Prostate gland (tissue), 2 donors: ENCODE results near the gene ATF6. TPM values are rescaled to one million over a fixed set of nuclear protein-coding genes. Genes with fewer than 3 reads are reported as not detected.
A peak's percentile ranks its signal among the peaks of the same experiment; 100 is the strongest.

ENCODE experiments used
- DNase-seq: peaks from one replicate; pipeline ENCODE4 v3.0.0-alpha.2; 2019; ENCODE audit warnings: low spot score
- H3K27ac ChIP-seq, 2 donors: fragments of 200-600 bp; sonication (generic); 2 replicates each; pipeline ENCODE4 v1.5.1; 2017 to 2019
- H3K27me3 ChIP-seq: fragments of 200-600 bp; sonication (generic); replicated peaks from 2 replicates; pipeline ENCODE4 v1.5.1; 2019; ENCODE audit not compliant: insufficient read depth
- H3K36me3 ChIP-seq, 2 donors: fragments of 200-600 bp; sonication (generic); 1 replicate in 1 of 2; 2 replicates in 1 of 2; pipeline versions ENCODE4 v1.5.1 to v1.8.1; 2017 to 2019
- H3K4me1 ChIP-seq: fragments of 200-600 bp; sonication (generic); replicated peaks from 2 replicates; pipeline ENCODE4 v1.5.1; 2019
- H3K4me3 ChIP-seq, 2 donors: fragments of 200-600 bp; sonication (generic); 2 replicates each; pipeline ENCODE4 v1.5.1; 2017 to 2019
- H3K9me3 ChIP-seq: fragments of 200-600 bp; sonication (generic); 2 replicates; pipeline ENCODE4 v1.5.1; 2017
- POLR2A ChIP-seq: fragments of 450-650 bp; IDR thresholded peaks from one replicate; pipeline ENCODE4 v1.6.1; 2016; ENCODE audit warnings: antibody characterized with exemption, mild to moderate bottlenecking
- POLR2AphosphoS5 ChIP-seq: sonication (generic); formaldehyde crosslinking; IDR thresholded peaks from one replicate; pipeline ENCODE4 v1.6.1; 2017; ENCODE audit warnings: antibody characterized with exemption
- WGBS: methylation state at CpG from one replicate; pipeline ENCODE4 v1.1.5; 2018; 5-methylcytosine and 5-hydroxymethylcytosine counted together
- intact Hi-C: fragments of 100-400 bp; cut with DNase I; formaldehyde crosslinking; loops from one replicate; pipeline ENCODE4 v1.14.2; 2022
- total RNA-seq, 2 donors: library from RNA; depleted of rRNA; stranded (reverse); fragments of >200 nt; gene quantifications; one replicate each; pipeline ENCODE4 v1.1.0, GENCODE V29; 2016
- TF ChIP-seq, protein P1 (sequence below), 4 experiments: fragments of 200-600 bp in 2 of 4; fragments of 450-650 bp in 2 of 4; sonication (generic) in 2 of 4; IDR thresholded peaks; 1 replicate in 3 of 4; 2 replicates in 1 of 4; pipeline ENCODE4 v1.5.1; 2016 to 2019; ENCODE audit warnings: antibody characterized with exemption in 4 of 4, mild to moderate bottlenecking in 2 of 4, moderate library complexity in 2 of 4

The ATF6 gene
- total RNA-seq, 2 donors from 2014 or later = 34.6 to 38.9 TPM

DNA sequence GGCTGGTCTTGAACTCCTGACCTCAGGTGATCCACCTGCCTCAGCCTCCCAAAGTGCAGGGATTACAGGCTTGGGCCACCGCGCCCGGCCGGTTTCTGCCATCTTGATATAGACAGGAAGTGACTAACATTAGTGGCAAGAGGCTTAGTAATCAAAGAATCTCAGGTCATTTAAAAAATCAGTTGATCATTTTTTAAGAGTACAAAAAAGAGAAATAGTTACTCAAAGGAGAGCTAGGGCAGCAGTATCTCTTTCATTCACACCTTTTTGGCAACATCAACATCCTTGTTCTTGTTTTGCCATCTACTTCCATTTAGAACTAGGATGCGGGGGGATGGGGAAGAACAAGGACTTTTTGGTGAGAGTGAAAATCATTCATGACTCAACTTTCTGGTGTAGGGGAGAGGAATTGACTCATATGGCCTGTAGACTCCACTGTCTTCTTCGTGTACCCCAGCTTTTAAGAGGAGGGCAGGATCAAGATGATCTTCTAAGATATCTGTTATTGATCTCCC, 36.0 kb upstream of the ATF6 start:
- intact Hi-C loops = no loop called here
- no peak for DNase-seq

DNA sequence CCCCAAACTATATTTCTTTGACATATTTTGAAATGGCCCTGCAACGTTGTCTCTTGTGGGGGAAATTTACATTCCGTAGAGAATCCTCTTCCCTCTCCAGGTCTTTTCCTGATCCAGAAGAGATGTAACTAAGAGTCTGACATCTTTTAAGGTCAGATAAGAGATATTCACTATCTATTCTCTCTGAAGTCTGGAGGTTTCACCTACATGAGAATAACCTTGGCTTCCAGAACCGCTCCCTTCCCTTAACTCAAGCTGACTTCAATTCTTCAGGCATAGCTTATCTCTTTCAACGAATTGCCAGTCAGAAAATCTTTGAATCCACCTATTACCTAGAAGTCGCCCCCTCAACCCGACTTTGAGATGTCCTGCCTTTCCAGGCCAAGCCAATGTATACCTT, 34.9 kb upstream of the ATF6 start:
- no peak overlapping the region for H3K4me3 ChIP-seq

More for the DNA sequence above, 36.0 kb upstream of the ATF6 start:
- Histone ChIP-seq H3K9me3 (no peaks in the 10 kb centered on the region), H3K27ac (no peak overlapping the region), H3K4me3 (no peak overlapping the region), H3K27me3 (no peaks in the 10 kb centered on the region), H3K36me3 (no peaks in the 10 kb centered on the region), H3K4me1 (no peaks in the 10 kb centered on the region)
- WGBS = 69% methylated on average over 6 of the region's 6 CpGs
- TF ChIP-seq POLR2AphosphoS5 (no peak), POLR2A (no peak)
- TF ChIP-seq, protein P1, sequence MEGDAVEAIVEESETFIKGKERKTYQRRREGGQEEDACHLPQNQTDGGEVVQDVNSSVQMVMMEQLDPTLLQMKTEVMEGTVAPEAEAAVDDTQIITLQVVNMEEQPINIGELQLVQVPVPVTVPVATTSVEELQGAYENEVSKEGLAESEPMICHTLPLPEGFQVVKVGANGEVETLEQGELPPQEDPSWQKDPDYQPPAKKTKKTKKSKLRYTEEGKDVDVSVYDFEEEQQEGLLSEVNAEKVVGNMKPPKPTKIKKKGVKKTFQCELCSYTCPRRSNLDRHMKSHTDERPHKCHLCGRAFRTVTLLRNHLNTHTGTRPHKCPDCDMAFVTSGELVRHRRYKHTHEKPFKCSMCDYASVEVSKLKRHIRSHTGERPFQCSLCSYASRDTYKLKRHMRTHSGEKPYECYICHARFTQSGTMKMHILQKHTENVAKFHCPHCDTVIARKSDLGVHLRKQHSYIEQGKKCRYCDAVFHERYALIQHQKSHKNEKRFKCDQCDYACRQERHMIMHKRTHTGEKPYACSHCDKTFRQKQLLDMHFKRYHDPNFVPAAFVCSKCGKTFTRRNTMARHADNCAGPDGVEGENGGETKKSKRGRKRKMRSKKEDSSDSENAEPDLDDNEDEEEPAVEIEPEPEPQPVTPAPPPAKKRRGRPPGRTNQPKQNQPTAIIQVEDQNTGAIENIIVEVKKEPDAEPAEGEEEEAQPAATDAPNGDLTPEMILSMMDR (IDR thresholded peaks at IDR 0.05) = no peak

DNA sequence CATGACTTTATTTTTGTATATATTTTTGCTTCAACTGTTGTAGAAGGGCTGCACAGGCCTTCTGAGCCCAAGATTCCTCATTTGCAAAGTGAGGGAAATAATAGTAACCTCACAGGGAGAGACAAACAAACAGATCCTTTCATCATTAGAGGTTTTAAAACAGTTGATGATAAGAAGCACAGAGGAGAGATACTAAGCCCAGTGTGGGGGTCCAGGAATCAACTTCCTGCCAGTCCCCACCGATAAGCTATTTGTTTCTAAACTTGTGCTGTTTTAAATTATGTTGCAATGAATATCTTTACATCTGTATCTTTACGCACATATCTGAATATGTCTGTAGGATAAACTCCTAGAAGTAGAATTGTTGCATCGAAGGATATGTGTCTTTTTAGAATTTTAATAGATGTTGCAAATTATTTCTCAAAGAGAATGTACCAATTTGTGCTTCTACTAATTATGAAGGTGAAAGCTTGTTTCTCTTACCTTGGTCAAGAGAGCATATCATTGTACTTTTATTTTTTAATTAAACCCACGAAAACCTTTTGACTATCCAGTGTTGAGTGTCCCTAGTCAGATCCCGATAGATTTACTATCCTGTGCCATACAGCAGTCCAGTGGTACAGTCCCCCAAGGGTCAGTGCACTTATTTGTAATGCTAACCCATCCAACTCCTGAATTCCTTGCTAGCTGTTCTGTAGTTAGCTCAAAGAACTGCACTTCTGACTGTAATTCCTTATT, 34.0 kb upstream of the ATF6 start:
- H3K27me3 ChIP-seq = no peaks in the 10 kb centered on the region
- no peak overlapping the region for H3K4me3 ChIP-seq
- no peaks in the 10 kb centered on the region for H3K9me3 ChIP-seq
- TF ChIP-seq, protein P1 (IDR thresholded peaks at IDR 0.05) = no peak
- TF ChIP-seq POLR2AphosphoS5 (no peak), POLR2A (no peak)
- no peaks in the 10 kb centered on the region for H3K36me3 ChIP-seq
- no peak overlapping the region for H3K27ac ChIP-seq
- H3K4me1 ChIP-seq = no peaks in the 10 kb centered on the region
- 77% methylated on average over 5 of the region's 5 CpGs for WGBS
- intact Hi-C loops = no loop called here
- no peak for DNase-seq

More for the DNA sequence above, 34.9 kb upstream of the ATF6 start:
- Histone ChIP-seq H3K4me1 (no peaks in the 10 kb centered on the region), H3K27ac (no peak overlapping the region), H3K27me3 (no peaks in the 10 kb centered on the region), H3K9me3 (no peaks in the 10 kb centered on the region), H3K36me3 (no peaks in the 10 kb centered on the region)
- TF ChIP-seq, protein P1 (IDR thresholded peaks at IDR 0.05) = no peak
- TF ChIP-seq POLR2AphosphoS5 = no peak
- no peak for TF ChIP-seq POLR2A
- WGBS = 75% methylated on average over 6 of the region's 6 CpGs
- intact Hi-C loops = no loop called here
- no peak for DNase-seq

DNA sequence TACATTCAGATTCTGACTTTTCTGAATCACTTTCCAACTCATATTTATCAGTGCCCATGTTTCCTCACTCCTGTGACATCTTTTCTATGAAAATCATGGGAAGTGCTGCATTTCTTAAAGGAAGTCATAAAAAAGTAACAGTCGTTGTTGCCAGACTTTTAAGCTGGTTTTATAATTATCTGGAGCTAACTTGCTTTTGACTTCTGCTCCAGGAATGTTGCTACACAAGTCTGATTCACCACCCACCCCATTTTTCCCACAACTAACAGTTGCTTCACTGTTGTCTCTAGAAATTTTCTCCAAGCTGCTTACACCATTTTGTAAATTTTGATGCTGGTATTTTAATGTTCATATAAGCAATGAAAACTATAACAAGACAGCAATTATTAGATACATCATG, 32.6 kb upstream of the ATF6 start:
- H3K36me3 ChIP-seq = no peaks in the 10 kb centered on the region
- 3% methylated on average over 1 of the region's 1 CpG for WGBS
- H3K4me1 ChIP-seq = no peaks in the 10 kb centered on the region
- H3K4me3 ChIP-seq = no peak overlapping the region
- no peak for DNase-seq
- intact Hi-C loops = no loop called here
- H3K9me3 ChIP-seq = no peaks in the 10 kb centered on the region
- peak; percentile 26 for TF ChIP-seq POLR2AphosphoS5
- no peak for TF ChIP-seq POLR2A
- TF ChIP-seq, protein P1 (IDR thresholded peaks at IDR 0.05) = no peak
- no peak overlapping the region for H3K27ac ChIP-seq
- H3K27me3 ChIP-seq = no peaks in the 10 kb centered on the region

DNA sequence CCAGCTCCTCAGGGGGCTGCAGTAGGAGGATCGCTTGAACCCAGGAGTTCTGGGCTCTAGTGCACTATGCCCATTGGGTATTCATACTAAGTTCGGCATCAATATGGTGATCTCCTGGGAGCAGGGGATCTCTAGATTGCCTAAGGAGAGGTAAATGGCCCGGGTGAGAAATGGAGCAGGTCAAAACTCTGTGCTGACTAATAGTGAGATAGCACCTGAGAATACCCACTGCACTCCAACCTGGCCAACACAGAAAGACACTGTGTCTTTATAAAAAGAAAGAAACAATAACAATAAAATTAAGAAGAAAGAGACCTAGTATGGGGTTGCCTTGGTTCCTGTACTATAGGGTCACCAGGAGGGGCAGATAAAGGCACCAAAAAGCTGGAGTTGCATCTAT, 30.3 kb upstream of the ATF6 start:
- 93% methylated on average over 3 of the region's 3 CpGs for WGBS
- Histone ChIP-seq H3K4me1 (no peaks in the 10 kb centered on the region), H3K27ac (no peak overlapping the region), H3K27me3 (no peaks in the 10 kb centered on the region), H3K9me3 (no peaks in the 10 kb centered on the region), H3K4me3 (no peak overlapping the region), H3K36me3 (no peaks in the 10 kb centered on the region)
- DNase-seq = no peak
- intact Hi-C loops = no loop called here
- TF ChIP-seq POLR2AphosphoS5 (no peak), POLR2A (no peak)
- TF ChIP-seq, protein P1 (IDR thresholded peaks at IDR 0.05) = no peak
